ENCODE data around the gene ANKRD6. TPM values are rescaled to one million over a fixed set of nuclear protein-coding genes. Genes with fewer than 3 reads are reported as not detected.

Gene ANKRD6
- total and polyA plus RNA-seq, 2 donors (not counting 1 experiment from before 2014, with no cell fraction given) = 3.8 to 10.5 TPM

- Histone ChIP-seq H3K79me2 (ENCODE audit: control insufficient read depth, insufficient read depth, low read length) (no peaks in the 10 kb centered on the region), H2AFZ (ENCODE audit: insufficient read depth, low read depth, low read length, poor library complexity, severe bottlenecking) (no peak overlapping the region), H3K4me1 (ENCODE audit: control insufficient read depth in 2 of 2, insufficient read depth in 2 of 2, low read length in 2 of 2) (no peaks in the 10 kb centered on the region), H4K20me1 (ENCODE audit: control insufficient read depth, insufficient read depth, low read length, poor library complexity, severe bottlenecking) (no peaks in the 10 kb centered on the region), H3K36me3 (replicated peaks in 1 of 2; ENCODE audit: control extremely low read depth in 1 of 2, control insufficient read depth in 1 of 2, extremely low read depth in 1 of 2, insufficient read depth in 2 of 2, low read length in 1 of 2) (no peaks in the 10 kb centered on the region), H3K4me2 (replicated peaks; ENCODE audit: low read depth, low read length, poor library complexity, severe bottlenecking) (no peak overlapping the region), H3K27me3 (replicated peaks in 1 of 4; ENCODE audit: control extremely low read depth in 1 of 4, control insufficient read depth in 3 of 4, insufficient read depth in 4 of 4, low read length in 3 of 4) (no peaks in the 10 kb centered on the region), H3K9me3 (ENCODE audit: control extremely low read depth in 1 of 3, control insufficient read depth in 2 of 3, insufficient read depth in 1 of 3, low read length in 2 of 3) (no peaks in the 10 kb centered on the region), H3K9ac (ENCODE audit: low read length) (no peak overlapping the region), H3K4me3 (ENCODE audit: control extremely low read depth in 1 of 5, extremely low read depth in 1 of 5, insufficient read depth in 1 of 5, low read depth in 2 of 5, low read length in 4 of 5) (no peak overlapping the region), H3K27ac (ENCODE audit: low read length in 2 of 2) (no peak overlapping the region)
- intact Hi-C loops (cut with micrococcal nuclease) = no loop called here
- no peaks in the 10 kb centered on the region for H3K4me1 Mint-ChIP-seq
- TF ChIP-seq CTCF (IDR thresholded peaks at IDR 0.05) (no peak), EZH2 (IDR thresholded peaks at IDR 0.05; ENCODE audit: borderline replicate concordance, insufficient read depth, low read depth, low read length, poor library complexity, severe bottlenecking) (no peak)
- no peaks in the 10 kb centered on the region for H3K9me3 Mint-ChIP-seq (ENCODE audit: insufficient read depth)
- ATAC-seq (ENCODE audit: low read depth) (no peak), DNase-seq (no peak)
- no peak overlapping the region for H3K4me3 Mint-ChIP-seq
- ChIA-PET CTCF (no interaction called here), POLR2A (no interaction called here)
- 92% methylated on average over 4 of the region's 7 CpGs for WGBS (ENCODE audit: insufficient coverage)
- no peak overlapping the region for H3K27ac Mint-ChIP-seq
- no peaks in the 10 kb centered on the region for H3K27me3 Mint-ChIP-seq
These were observed 27.8 kb downstream of the ANKRD6 start for GRCh38 chr6:89460713-89461112.

GRCh38 chr6:89462503-89462902 lies 29.6 kb downstream of the ANKRD6 start:
- H3K27me3 ChIP-seq (replicated peaks in 1 of 4; ENCODE audit: control extremely low read depth in 1 of 4, control insufficient read depth in 3 of 4, insufficient read depth in 4 of 4, low read length in 3 of 4) = no peaks in the 10 kb centered on the region
- H3K27ac ChIP-seq (ENCODE audit: low read length in 2 of 2) = no peak overlapping the region
- DNase-seq (no peak), ATAC-seq (ENCODE audit: low read depth) (no peak)
- H3K4me3 ChIP-seq (ENCODE audit: control extremely low read depth in 1 of 5, extremely low read depth in 1 of 5, insufficient read depth in 1 of 5, low read depth in 2 of 5, low read length in 4 of 5) = no peak overlapping the region
- no peaks in the 10 kb centered on the region for H3K36me3 ChIP-seq (replicated peaks in 1 of 2; ENCODE audit: control extremely low read depth in 1 of 2, control insufficient read depth in 1 of 2, extremely low read depth in 1 of 2, insufficient read depth in 2 of 2, low read length in 1 of 2)
- TF ChIP-seq EZH2 (IDR thresholded peaks at IDR 0.05; ENCODE audit: borderline replicate concordance, insufficient read depth, low read depth, low read length, poor library complexity, severe bottlenecking) (no peak), CTCF (IDR thresholded peaks at IDR 0.05) (no peak)
- no peaks in the 10 kb centered on the region for H3K9me3 Mint-ChIP-seq (ENCODE audit: insufficient read depth)
- no peak overlapping the region for H3K9ac ChIP-seq (ENCODE audit: low read length)
- H3K4me3 Mint-ChIP-seq = no peak overlapping the region
- H3K4me2 ChIP-seq (replicated peaks; ENCODE audit: low read depth, low read length, poor library complexity, severe bottlenecking) = no peak overlapping the region
- H3K27ac Mint-ChIP-seq = no peak overlapping the region
- H3K9me3 ChIP-seq (ENCODE audit: control extremely low read depth in 1 of 3, control insufficient read depth in 2 of 3, insufficient read depth in 1 of 3, low read length in 2 of 3) = no peaks in the 10 kb centered on the region
- no CpG with 5 or more reads among the region's 2 CpGs for WGBS (ENCODE audit: insufficient coverage)
- no peaks in the 10 kb centered on the region for H3K79me2 ChIP-seq (ENCODE audit: control insufficient read depth, insufficient read depth, low read length)
- intact Hi-C loops (cut with micrococcal nuclease) = no loop called here
- no peak overlapping the region for H2AFZ ChIP-seq (ENCODE audit: insufficient read depth, low read depth, low read length, poor library complexity, severe bottlenecking)
- no peaks in the 10 kb centered on the region for H3K4me1 Mint-ChIP-seq
- H3K27me3 Mint-ChIP-seq = no peaks in the 10 kb centered on the region
- no peaks in the 10 kb centered on the region for H3K4me1 ChIP-seq (ENCODE audit: control insufficient read depth in 2 of 2, insufficient read depth in 2 of 2, low read length in 2 of 2)
- ChIA-PET CTCF (no interaction called here), POLR2A (no interaction called here)
- H4K20me1 ChIP-seq (ENCODE audit: control insufficient read depth, insufficient read depth, low read length, poor library complexity, severe bottlenecking) = no peaks in the 10 kb centered on the region

Data from B cell (primary cell).